ENCODE data around the gene GPA33.

GRCh38 chr1:167115655-167116054 is 25.5 kb upstream of the GPA33 start:
- TF ChIP-seq CTCF (IDR thresholded peaks at IDR 0.05) (no peak), POLR2A (IDR thresholded peaks at IDR 0.05) (no peak)

Measured in testis (tissue), 2 donors.